Measurements from ENCODE around the gene PELI1. TPM values are rescaled to one million over a fixed set of nuclear protein-coding genes. Genes with fewer than 3 reads are reported as not detected.

The PELI1 gene
- total and polyA plus RNA-seq, 2 donors (not counting 3 experiments of a cell fraction or from before 2014, with no cell fraction given): 14.2 to 30.9 TPM

DNA sequence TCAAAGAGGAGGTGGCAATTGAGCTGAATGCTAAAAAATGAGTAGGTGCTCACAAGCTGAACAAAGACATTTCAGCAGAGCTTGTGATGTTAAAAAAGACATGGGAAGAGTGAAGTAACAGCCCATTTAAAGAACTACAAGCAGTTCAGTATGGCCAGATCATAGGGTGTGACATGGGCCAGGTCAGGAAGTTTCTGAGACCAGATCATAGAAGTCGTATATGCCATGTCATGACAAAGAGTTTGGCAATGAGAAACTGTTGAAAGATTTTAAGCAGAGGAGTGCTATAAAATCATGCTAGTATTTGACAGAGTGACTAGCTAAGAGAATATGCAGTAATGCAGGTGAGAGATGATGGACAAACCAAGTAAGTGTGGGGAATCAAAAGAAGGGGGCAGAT is 7.3 kb upstream of the PELI1 start:
- dilution Hi-C loops (cut with MboI; ENCODE audit: extremely low pct_ligation_motif_present, low sequenced_read_pairs): no loop called here
- intact Hi-C loops (cut with micrococcal nuclease): no loop called here
- Histone ChIP-seq H3K4me2 (ENCODE audit: insufficient read depth, low read length) (no peak overlapping the region), H3K27ac (ENCODE audit: insufficient read depth, low read depth, low read length) (no peak overlapping the region), H3K4me1 (ENCODE audit: control insufficient read depth, extremely low read depth, insufficient read depth, low read length) (no peaks in the 10 kb centered on the region), H3K79me2 (ENCODE audit: control insufficient read depth, insufficient read depth, low read length) (no peaks in the 10 kb centered on the region), H3K36me3 (ENCODE audit: control insufficient read depth in 2 of 2, extremely low read depth in 1 of 2, insufficient read depth in 2 of 2, low read length in 2 of 2) (no peaks in the 10 kb centered on the region), H3K9me3 (replicated peaks; ENCODE audit: control insufficient read depth, insufficient read depth, low read length) (no peaks in the 10 kb centered on the region), H4K20me1 (replicated peaks; ENCODE audit: control insufficient read depth, extremely low read depth, insufficient read depth, low read length) (no peaks in the 10 kb centered on the region), H2AFZ (ENCODE audit: low read depth, low read length) (no peak overlapping the region), H3K4me3 (replicated peaks in 1 of 3; ENCODE audit: insufficient read depth in 1 of 3, low read depth in 1 of 3, low read length in 3 of 3) (no peak overlapping the region), H3K27me3 (ENCODE audit: control insufficient read depth in 2 of 2, insufficient read depth in 2 of 2, low read length in 2 of 2) (peaks cover 0 to 2% of the 10 kb centered on the region in 2 experiments), H3K9me1 (replicated peaks; ENCODE audit: control insufficient read depth, extremely low read depth, insufficient read depth, low read length) (no peaks in the 10 kb centered on the region), H3K9ac (replicated peaks; ENCODE audit: extremely low read depth, insufficient read depth, low read length) (no peak overlapping the region)
- no peak for TF ChIP-seq EZH2 (IDR thresholded peaks at IDR 0.05; ENCODE audit: borderline replicate concordance, low read depth, low read length, severe bottlenecking)
- TF ChIP-seq JUN (IDR thresholded peaks at IDR 0.05; ENCODE audit: borderline replicate concordance, insufficient read depth, insufficient read length, low read depth): no peak
- TF ChIP-seq GATA2 (IDR thresholded peaks at IDR 0.05; ENCODE audit: insufficient read depth, insufficient read length, low read depth, low read length): no peak
- TF ChIP-seq POLR2A (IDR thresholded peaks at IDR 0.05; ENCODE audit: low read depth, low read length): no peak
- TF ChIP-seq, protein P1, sequence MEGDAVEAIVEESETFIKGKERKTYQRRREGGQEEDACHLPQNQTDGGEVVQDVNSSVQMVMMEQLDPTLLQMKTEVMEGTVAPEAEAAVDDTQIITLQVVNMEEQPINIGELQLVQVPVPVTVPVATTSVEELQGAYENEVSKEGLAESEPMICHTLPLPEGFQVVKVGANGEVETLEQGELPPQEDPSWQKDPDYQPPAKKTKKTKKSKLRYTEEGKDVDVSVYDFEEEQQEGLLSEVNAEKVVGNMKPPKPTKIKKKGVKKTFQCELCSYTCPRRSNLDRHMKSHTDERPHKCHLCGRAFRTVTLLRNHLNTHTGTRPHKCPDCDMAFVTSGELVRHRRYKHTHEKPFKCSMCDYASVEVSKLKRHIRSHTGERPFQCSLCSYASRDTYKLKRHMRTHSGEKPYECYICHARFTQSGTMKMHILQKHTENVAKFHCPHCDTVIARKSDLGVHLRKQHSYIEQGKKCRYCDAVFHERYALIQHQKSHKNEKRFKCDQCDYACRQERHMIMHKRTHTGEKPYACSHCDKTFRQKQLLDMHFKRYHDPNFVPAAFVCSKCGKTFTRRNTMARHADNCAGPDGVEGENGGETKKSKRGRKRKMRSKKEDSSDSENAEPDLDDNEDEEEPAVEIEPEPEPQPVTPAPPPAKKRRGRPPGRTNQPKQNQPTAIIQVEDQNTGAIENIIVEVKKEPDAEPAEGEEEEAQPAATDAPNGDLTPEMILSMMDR (IDR thresholded peaks at IDR 0.05; ENCODE audit: extremely low read depth in 1 of 2, insufficient read depth in 1 of 2, low read depth in 1 of 2, low read length in 2 of 2): no peak
- no peak for TF ChIP-seq FOS (IDR thresholded peaks at IDR 0.05; ENCODE audit: borderline replicate concordance, insufficient read depth, low read length)
- no peak for TF ChIP-seq POLR2AphosphoS5 (IDR thresholded peaks at IDR 0.05; ENCODE audit: insufficient read depth, low read depth, low read length)
- TF ChIP-seq, protein P2, sequence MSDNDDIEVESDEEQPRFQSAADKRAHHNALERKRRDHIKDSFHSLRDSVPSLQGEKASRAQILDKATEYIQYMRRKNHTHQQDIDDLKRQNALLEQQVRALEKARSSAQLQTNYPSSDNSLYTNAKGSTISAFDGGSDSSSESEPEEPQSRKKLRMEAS (IDR thresholded peaks at IDR 0.05; ENCODE audit: insufficient read depth, insufficient read length): no peak
- TF ChIP-seq MYC (IDR thresholded peaks at IDR 0.05; ENCODE audit: low read depth, low read length): no peak
- FAIRE-seq: no peak
- no peak for DNase-seq (ENCODE audit: low read depth, low spot score)
- POLR2A ChIA-PET: no interaction called here
- no TSS peak for BruUV-seq (replicated peaks)
- CTCF ChIA-PET: no interaction called here
